ENCODE data around the gene LY6G5B. TPM values are rescaled to one million over a fixed set of nuclear protein-coding genes. Genes with fewer than 3 reads are reported as not detected.

Gene LY6G5B
- total RNA-seq, 1 experiment from 2014 or later: 14.4 TPM

- H3K9me3 Mint-ChIP-seq (ENCODE audit: unreplicated experiment): no peaks in the 10 kb centered on the region
- ChIA-PET POLR2A (interaction anchor here (0.8 to 3.0 kb wide), 2 partner anchors 13 to 26 kb away, joined by 3 to 10 read pairs; partner anchors contain the start of gene C6orf47), CTCF (interaction anchor here (1.0 kb wide), 1 partner anchor 8 kb away, joined by 3 read pairs; no protein-coding TSS in a partner anchor)
- H3K27me3 Mint-ChIP-seq (ENCODE audit: insufficient read depth, unreplicated experiment): no peaks in the 10 kb centered on the region
- no peak overlapping the region for H3K4me3 Mint-ChIP-seq (ENCODE audit: unreplicated experiment)
- no peak overlapping the region for H3K27ac Mint-ChIP-seq (ENCODE audit: low read depth, unreplicated experiment)
- no peak for DNase-seq (ENCODE audit: unreplicated experiment)
- no TSS peak for BruUV-seq (replicated peaks)
- TF ChIP-seq CTCF (IDR thresholded peaks at IDR 0.05; ENCODE audit: unreplicated experiment): no peak
- intact Hi-C loops (cut with micrococcal nuclease): no loop called here
- no peaks in the 10 kb centered on the region for H3K4me1 Mint-ChIP-seq (ENCODE audit: insufficient read depth, unreplicated experiment)
- H3K36me3 Mint-ChIP-seq (ENCODE audit: insufficient read depth, unreplicated experiment): peaks cover 83% of the 10 kb centered on the region
Measured at GRCh38 chr6:31634969-31635575, 34.7 kb upstream of the LY6G5B start.

GRCh38 chr6:31636698-31637596 is 32.8 kb upstream of the LY6G5B start:
- H3K4me3 Mint-ChIP-seq (ENCODE audit: unreplicated experiment): no peak overlapping the region
- TSS peak; percentile 17 for BruUV-seq (replicated peaks)
- no peak for TF ChIP-seq CTCF (IDR thresholded peaks at IDR 0.05; ENCODE audit: unreplicated experiment)
- H3K4me1 Mint-ChIP-seq (ENCODE audit: insufficient read depth, unreplicated experiment): no peaks in the 10 kb centered on the region
- intact Hi-C loops (cut with micrococcal nuclease): no loop called here
- DNase-seq (ENCODE audit: unreplicated experiment): no peak
- H3K36me3 Mint-ChIP-seq (ENCODE audit: insufficient read depth, unreplicated experiment): peaks cover 82% of the 10 kb centered on the region
- H3K27ac Mint-ChIP-seq (ENCODE audit: low read depth, unreplicated experiment): peak overlapping the region; percentile 27
- POLR2A ChIA-PET: interaction anchor here (1.6 to 6.2 kb wide), 2 partner anchors 13 to 15 kb away, joined by 8 to 50 read pairs; partner anchors contain the start of gene PRRC2A
- CTCF ChIA-PET: interaction anchor here (0.6 to 0.8 kb wide), 2 partner anchors 11 to 13 kb away, joined by 4 to 5 read pairs; no protein-coding TSS in a partner anchor
- no peaks in the 10 kb centered on the region for H3K27me3 Mint-ChIP-seq (ENCODE audit: insufficient read depth, unreplicated experiment)
- H3K9me3 Mint-ChIP-seq (ENCODE audit: unreplicated experiment): no peaks in the 10 kb centered on the region

GRCh38 chr6:31639043-31639442 is 30.7 kb upstream of the LY6G5B start:
- no peak for DNase-seq (ENCODE audit: unreplicated experiment)
- intact Hi-C loops (cut with micrococcal nuclease): no loop called here
- ChIA-PET POLR2A (interaction anchor here (4.7 to 6.2 kb wide), 2 partner anchors 13 to 16 kb away, joined by 50 to 59 read pairs; partner anchors contain the start of genes BAG6 and PRRC2A), CTCF (no interaction called here)
- no TSS peak for BruUV-seq (replicated peaks)
- Mint-ChIP-seq H3K36me3 (ENCODE audit: insufficient read depth, unreplicated experiment) (peaks cover 78% of the 10 kb centered on the region), H3K27ac (ENCODE audit: low read depth, unreplicated experiment) (no peak overlapping the region), H3K4me1 (ENCODE audit: insufficient read depth, unreplicated experiment) (no peaks in the 10 kb centered on the region), H3K4me3 (ENCODE audit: unreplicated experiment) (no peak overlapping the region), H3K27me3 (ENCODE audit: insufficient read depth, unreplicated experiment) (no peaks in the 10 kb centered on the region), H3K9me3 (ENCODE audit: unreplicated experiment) (no peaks in the 10 kb centered on the region)
- TF ChIP-seq CTCF (IDR thresholded peaks at IDR 0.05; ENCODE audit: unreplicated experiment): no peak

- Mint-ChIP-seq H3K4me1 (ENCODE audit: insufficient read depth, unreplicated experiment) (no peaks in the 10 kb centered on the region), H3K36me3 (ENCODE audit: insufficient read depth, unreplicated experiment) (peaks cover 76% of the 10 kb centered on the region), H3K27ac (ENCODE audit: low read depth, unreplicated experiment) (no peak overlapping the region), H3K4me3 (ENCODE audit: unreplicated experiment) (no peak overlapping the region), H3K9me3 (ENCODE audit: unreplicated experiment) (no peaks in the 10 kb centered on the region), H3K27me3 (ENCODE audit: insufficient read depth, unreplicated experiment) (no peaks in the 10 kb centered on the region)
- no TSS peak for BruUV-seq (replicated peaks)
- no peak for TF ChIP-seq CTCF (IDR thresholded peaks at IDR 0.05; ENCODE audit: unreplicated experiment)
- DNase-seq (ENCODE audit: unreplicated experiment): no peak
- ChIA-PET POLR2A (interaction anchor here (4.7 to 6.2 kb wide), 2 partner anchors 12 to 16 kb away, joined by 50 to 59 read pairs; partner anchors contain the start of genes BAG6 and PRRC2A), CTCF (no interaction called here)
- intact Hi-C loops (cut with micrococcal nuclease): no loop called here
Measured at GRCh38 chr6:31639449-31639861, 30.3 kb upstream of the LY6G5B start.
